Endothelial cell of umbilical vein (primary cell): ENCODE data around the gene CNDP2. TPM values are rescaled to one million over a fixed set of nuclear protein-coding genes. Genes with fewer than 3 reads are reported as not detected.

ENCODE experiments used
- BruUV-seq: library from RNA; stranded (reverse); fragments of 400-500 nt; replicated peaks from 2 replicates; lab custom pipeline; 2021; lab: Mats Ljungman, UMichigan
- CTCF ChIA-PET: fragments of 300-600, 350-600 bp; sonication (Branson Sonifier 250); formaldehyde crosslinking; loops from one replicate; lab custom pipeline; 2021; ENCODE audit warnings: antibody characterized with exemption, inconsistent platforms; lab: Charles Lee
- POLR2A ChIA-PET: fragments of 300-600, 350-600 bp; sonication (Branson Sonifier 250); formaldehyde crosslinking; loops from one replicate; lab custom pipeline; 2021; ENCODE audit warnings: antibody characterized with exemption, inconsistent platforms; lab: Charles Lee
- DNase-seq: peaks from one replicate; pipeline ENCODE4 v3.0.0-alpha.2; 2011; ENCODE audit warnings: low read depth, low spot score
- FAIRE-seq: peaks from 2 replicates; lab custom pipeline; 2011; peaks lifted over from hg19 to GRCh38; lab: Jason Lieb, UNC
- H2AFZ ChIP-seq: 2 replicates; pipeline ENCODE4 v1.6.0; 2012; ENCODE audit warnings: low read depth, low read length, control low read depth, inconsistent platforms
- H3K27ac ChIP-seq: 2 replicates; pipeline ENCODE4 v1.5.1; 2011; ENCODE audit warnings: low read depth, mild to moderate bottlenecking, control low read depth, low read length, moderate library complexity; ENCODE audit not compliant: insufficient read depth
- H3K27me3 ChIP-seq, 2 experiments: 2 replicates each; pipeline versions ENCODE4 v1.6.0 to v1.6.1; 2011; ENCODE audit warnings: low read length in 2 of 2, mixed read lengths in 1 of 2; ENCODE audit not compliant: control insufficient read depth in 2 of 2, insufficient read depth in 2 of 2
- H3K36me3 ChIP-seq, 2 experiments: 2 replicates in 1 of 2; 3 replicates in 1 of 2; pipeline ENCODE4 v1.5.1; 2011; ENCODE audit warnings: low read length in 2 of 2, mild to moderate bottlenecking in 1 of 2, moderate library complexity in 1 of 2; ENCODE audit not compliant: control insufficient read depth in 2 of 2, insufficient read depth in 2 of 2; ENCODE audit errors: extremely low read depth in 1 of 2
- H3K4me1 ChIP-seq: 3 replicates; pipeline ENCODE4 v1.5.1; 2011; ENCODE audit warnings: mild to moderate bottlenecking, low read length; ENCODE audit not compliant: control insufficient read depth, insufficient read depth; ENCODE audit errors: extremely low read depth
- H3K4me2 ChIP-seq: 2 replicates; pipeline ENCODE4 v1.6.1; 2011; ENCODE audit warnings: low read length, control low read depth, mixed read lengths; ENCODE audit not compliant: insufficient read depth
- H3K4me3 ChIP-seq, 3 experiments: fragments of 200-600 bp in 1 of 3; sonication (generic), shearing (Covaris generic) in 1 of 3; replicated peaks in 1 of 3; 2 replicates each; pipeline ENCODE4 v1.5.1; 2011 to 2016; ENCODE audit warnings: control low read depth in 3 of 3, low read length in 3 of 3, mild to moderate bottlenecking in 2 of 3, inconsistent platforms in 1 of 3, low read depth in 1 of 3, moderate library complexity in 1 of 3; ENCODE audit not compliant: insufficient read depth in 1 of 3
- H3K79me2 ChIP-seq: 2 replicates; pipeline ENCODE4 v1.6.0; 2012; ENCODE audit warnings: low read length, inconsistent platforms; ENCODE audit not compliant: control insufficient read depth, insufficient read depth
- H3K9ac ChIP-seq: replicated peaks from 2 replicates; pipeline ENCODE3; 2011; ENCODE audit warnings: low read length, control low read depth; ENCODE audit not compliant: insufficient read depth; ENCODE audit errors: extremely low read depth
- H3K9me1 ChIP-seq: replicated peaks from 3 replicates; pipeline ENCODE4 v1.6.0; 2011; ENCODE audit warnings: mild to moderate bottlenecking, low read length; ENCODE audit not compliant: control insufficient read depth, insufficient read depth; ENCODE audit errors: extremely low read depth
- H3K9me3 ChIP-seq: replicated peaks from 2 replicates; pipeline ENCODE4 v1.5.1; 2012; ENCODE audit warnings: low read length, inconsistent platforms; ENCODE audit not compliant: control insufficient read depth, insufficient read depth
- H4K20me1 ChIP-seq: replicated peaks from 2 replicates; pipeline ENCODE3; 2011; ENCODE audit warnings: mild to moderate bottlenecking, low read length; ENCODE audit not compliant: control insufficient read depth, insufficient read depth; ENCODE audit errors: extremely low read depth
- CTCF ChIP-seq, 2 donors: IDR thresholded peaks; 1 replicate in 1 of 2; 2 replicates in 1 of 2; pipeline ENCODE4 v1.5.1; 2011; ENCODE audit warnings: low read length in 2 of 2, mild to moderate bottlenecking in 2 of 2, moderate library complexity in 2 of 2, control low read depth in 1 of 2, inconsistent platforms in 1 of 2, low read depth in 1 of 2; ENCODE audit not compliant: insufficient read depth in 1 of 2; ENCODE audit errors: extremely low read depth in 1 of 2
- EZH2 ChIP-seq: IDR thresholded peaks from 2 replicates; pipeline ENCODE4 v1.6.1; 2012; ENCODE audit warnings: borderline replicate concordance, low read depth, mild to moderate bottlenecking, moderate library complexity, low read length, inconsistent platforms; ENCODE audit not compliant: severe bottlenecking
- FOS ChIP-seq: IDR thresholded peaks from 2 replicates; pipeline ENCODE4 v1.6.1; 2011; ENCODE audit warnings: mild to moderate bottlenecking, low read length, moderate library complexity, borderline replicate concordance; ENCODE audit not compliant: insufficient read depth
- GATA2 ChIP-seq: IDR thresholded peaks from 2 replicates; pipeline ENCODE4 v1.7.0; 2011; ENCODE audit warnings: low read depth, mild to moderate bottlenecking, moderate library complexity, mixed read lengths, low read length; ENCODE audit not compliant: insufficient read length, insufficient read depth
- JUN ChIP-seq: IDR thresholded peaks from 2 replicates; pipeline ENCODE4 v1.6.1; 2011; ENCODE audit warnings: borderline replicate concordance, low read depth; ENCODE audit not compliant: insufficient read length, insufficient read depth
- MAX ChIP-seq: IDR thresholded peaks from 2 replicates; pipeline ENCODE4 v1.6.1; 2011; ENCODE audit not compliant: insufficient read depth, insufficient read length
- MYC ChIP-seq: IDR thresholded peaks from one replicate; pipeline ENCODE4 v1.6.1; 2011; ENCODE audit warnings: mild to moderate bottlenecking, low read depth, low read length
- POLR2A ChIP-seq: IDR thresholded peaks from 2 replicates; pipeline ENCODE4 v1.6.1; 2012; ENCODE audit warnings: low read depth, mild to moderate bottlenecking, control low read depth, low read length
- POLR2AphosphoS5 ChIP-seq: IDR thresholded peaks from 2 replicates; pipeline ENCODE4 v1.6.1; 2012; ENCODE audit warnings: low read depth, mild to moderate bottlenecking, control low read depth, low read length, moderate library complexity; ENCODE audit not compliant: insufficient read depth
- dilution Hi-C: fragments of 300-500 bp; cut with MboI; formaldehyde crosslinking; loops from one replicate; pipeline ENCODE4 v1.15.0; 2019; ENCODE audit warnings: low sequenced_read_pairs; ENCODE audit not compliant: extremely low pct_ligation_motif_present
- intact Hi-C: fragments of 100-400 bp; cut with micrococcal nuclease; formaldehyde crosslinking; loops from one replicate; pipeline ENCODE4 v1.10.0; 2022
- polyA plus RNA-seq, 4 experiments: library from polyadenylated mRNA; depleted of rRNA in 3 of 4; stranded (reverse) in 3 of 4; unstranded in 1 of 4; fragments of >200 nt; gene quantifications; 2 replicates each; pipeline versions ENCODE4 v1.2.1 to v1.2.3, GENCODE V29; 2011 to 2012; ENCODE audit warnings: missing spikeins in 1 of 4
- total RNA-seq: library from RNA; stranded (reverse); gene quantifications from 2 replicates; pipeline ENCODE4 v1.2.3, GENCODE V29; 2021

The CNDP2 gene
- total and polyA plus RNA-seq, 2 donors (not counting 3 experiments of a cell fraction or from before 2014, with no cell fraction given): 52.9 to 123 TPM

GRCh38 chr18:74562131-74562730, 66.1 kb downstream of the CNDP2 start:
- no peaks in the 10 kb centered on the region for H3K36me3 ChIP-seq
- H3K9me3 ChIP-seq: no peaks in the 10 kb centered on the region
- no peak overlapping the region for H3K27ac ChIP-seq
- no peaks in the 10 kb centered on the region for H3K4me1 ChIP-seq
- FAIRE-seq (no peak), DNase-seq (no peak)
- no peak overlapping the region for H2AFZ ChIP-seq
- no peak overlapping the region for H3K4me2 ChIP-seq
- no peaks in the 10 kb centered on the region for H4K20me1 ChIP-seq
- H3K4me3 ChIP-seq: no peak overlapping the region
- no peak overlapping the region for H3K9ac ChIP-seq
- BruUV-seq: no TSS peak
- ChIA-PET POLR2A (no interaction called here), CTCF (interaction anchor here (2.6 kb wide), 1 partner anchor 10 kb away, joined by 9 read pairs; no protein-coding TSS in a partner anchor)
- intact Hi-C loops: no loop called here
- H3K27me3 ChIP-seq: no peaks in the 10 kb centered on the region
- H3K79me2 ChIP-seq: no peaks in the 10 kb centered on the region
- dilution Hi-C loops: no loop called here
- H3K9me1 ChIP-seq: no peaks in the 10 kb centered on the region
- no peak for TF ChIP-seq POLR2AphosphoS5
- TF ChIP-seq EZH2: no peak
- TF ChIP-seq CTCF (IDR thresholded peaks at IDR 0.05; ENCODE audit: extremely low read depth in 1 of 2, insufficient read depth in 1 of 2, low read depth in 1 of 2, low read length in 2 of 2): no peak
- no peak for TF ChIP-seq POLR2A
- no peak for TF ChIP-seq MYC
- no peak for TF ChIP-seq GATA2
- no peak for TF ChIP-seq MAX
- no peak for TF ChIP-seq FOS
- TF ChIP-seq JUN: no peak
